ENCODE data around the gene LARP4B. TPM values are rescaled to one million over a fixed set of nuclear protein-coding genes. Genes with fewer than 3 reads are reported as not detected.

The LARP4B gene
- total RNA-seq, 1 donor from 2014 or later: 114 TPM

GRCh38 chr10:809671-810350 lies 121.7 kb downstream of the LARP4B start:
- H3K9me3 ChIP-seq: no peaks in the 10 kb centered on the region
- H3K4me1 ChIP-seq: peaks cover 2% of the 10 kb centered on the region
- H3K36me3 ChIP-seq: peaks cover 85% of the 10 kb centered on the region
- H3K27ac ChIP-seq: no peak overlapping the region
- no peak for ATAC-seq
- intact Hi-C loops (cut with DNase I): no loop called here
- no peak overlapping the region for H3K4me3 ChIP-seq
- no peaks in the 10 kb centered on the region for H3K27me3 ChIP-seq (ENCODE audit: low read depth)
- DNase-seq: no peak
- no peak for TF ChIP-seq CTCF (IDR thresholded peaks at IDR 0.05)

DNA sequence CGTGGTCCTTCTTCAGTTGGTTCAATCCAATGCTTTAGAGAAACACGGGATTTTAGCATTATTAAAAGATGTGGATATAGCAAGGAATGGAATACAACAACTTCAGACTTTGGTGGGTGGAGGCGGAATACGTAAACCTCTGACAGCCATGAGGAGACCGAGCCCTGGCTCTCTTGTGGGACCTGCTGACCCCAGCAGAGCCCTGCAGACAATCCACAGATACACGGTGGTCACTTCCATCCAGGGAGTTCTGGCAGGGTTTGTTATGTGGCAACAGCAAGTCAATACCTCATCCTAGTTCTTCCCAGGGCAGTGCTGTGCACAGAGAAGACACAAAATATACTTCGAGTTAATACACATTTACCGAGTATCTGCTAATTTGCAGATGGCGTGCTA lies 123.5 kb downstream of the LARP4B start:
- TF ChIP-seq CTCF (IDR thresholded peaks at IDR 0.05): no peak
- no peaks in the 10 kb centered on the region for H3K9me3 ChIP-seq
- H3K4me3 ChIP-seq: no peak overlapping the region
- H3K27me3 ChIP-seq (ENCODE audit: low read depth): no peaks in the 10 kb centered on the region
- ATAC-seq: no peak
- peaks cover 11% of the 10 kb centered on the region for H3K4me1 ChIP-seq
- intact Hi-C loops (cut with DNase I): no loop called here
- peaks cover 66% of the 10 kb centered on the region for H3K36me3 ChIP-seq
- DNase-seq: no peak
- H3K27ac ChIP-seq: no peak overlapping the region

DNA sequence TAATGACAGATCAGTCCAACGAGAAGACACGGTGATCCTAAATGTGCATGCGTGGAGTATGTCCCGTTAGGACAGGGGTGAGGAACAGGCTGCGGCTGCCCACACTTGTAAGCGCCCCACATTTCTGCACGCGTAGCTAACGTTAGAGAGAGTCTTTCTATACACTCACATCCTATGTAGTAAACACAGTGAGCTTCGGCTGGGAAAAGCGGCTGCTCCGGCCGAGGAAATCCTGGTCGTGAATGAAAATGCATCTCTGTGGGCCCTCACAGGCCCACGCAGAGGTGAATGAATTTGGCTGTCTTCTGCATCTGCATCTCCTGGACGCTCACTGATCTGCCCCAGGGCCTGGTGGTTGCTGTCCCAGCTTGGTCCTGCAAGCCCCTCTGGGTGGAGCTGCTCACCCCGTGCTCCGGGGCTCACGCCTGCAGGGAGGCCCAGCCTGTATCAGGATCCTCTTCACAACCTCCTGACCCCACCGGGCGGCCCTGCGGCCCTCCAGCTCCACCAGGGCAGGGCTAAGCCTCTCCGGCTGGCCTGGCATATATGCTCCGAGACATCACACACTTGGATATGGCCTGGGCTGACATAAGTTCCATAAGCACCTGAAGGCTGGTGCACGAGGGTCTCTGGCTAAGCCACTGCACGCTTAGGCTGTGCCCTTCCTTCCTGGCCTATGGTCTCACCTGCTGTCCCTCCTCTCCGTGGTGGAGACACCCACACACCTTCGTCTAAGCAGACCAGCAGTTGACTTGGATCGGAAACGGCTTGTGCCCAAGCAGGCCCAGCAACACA lies 124.1 kb downstream of the LARP4B start:
- peak in 1 of 2 donors; percentile 5 for ATAC-seq
- TF ChIP-seq CTCF (IDR thresholded peaks at IDR 0.05): no peak
- no peaks in the 10 kb centered on the region for H3K9me3 ChIP-seq
- no peak overlapping the region for H3K4me3 ChIP-seq
- H3K4me1 ChIP-seq: peaks cover 11% of the 10 kb centered on the region
- DNase-seq: no peak
- intact Hi-C loops (cut with DNase I): no loop called here
- H3K36me3 ChIP-seq: peaks cover 60% of the 10 kb centered on the region
- no peaks in the 10 kb centered on the region for H3K27me3 ChIP-seq (ENCODE audit: low read depth)
- no peak overlapping the region for H3K27ac ChIP-seq

DNA sequence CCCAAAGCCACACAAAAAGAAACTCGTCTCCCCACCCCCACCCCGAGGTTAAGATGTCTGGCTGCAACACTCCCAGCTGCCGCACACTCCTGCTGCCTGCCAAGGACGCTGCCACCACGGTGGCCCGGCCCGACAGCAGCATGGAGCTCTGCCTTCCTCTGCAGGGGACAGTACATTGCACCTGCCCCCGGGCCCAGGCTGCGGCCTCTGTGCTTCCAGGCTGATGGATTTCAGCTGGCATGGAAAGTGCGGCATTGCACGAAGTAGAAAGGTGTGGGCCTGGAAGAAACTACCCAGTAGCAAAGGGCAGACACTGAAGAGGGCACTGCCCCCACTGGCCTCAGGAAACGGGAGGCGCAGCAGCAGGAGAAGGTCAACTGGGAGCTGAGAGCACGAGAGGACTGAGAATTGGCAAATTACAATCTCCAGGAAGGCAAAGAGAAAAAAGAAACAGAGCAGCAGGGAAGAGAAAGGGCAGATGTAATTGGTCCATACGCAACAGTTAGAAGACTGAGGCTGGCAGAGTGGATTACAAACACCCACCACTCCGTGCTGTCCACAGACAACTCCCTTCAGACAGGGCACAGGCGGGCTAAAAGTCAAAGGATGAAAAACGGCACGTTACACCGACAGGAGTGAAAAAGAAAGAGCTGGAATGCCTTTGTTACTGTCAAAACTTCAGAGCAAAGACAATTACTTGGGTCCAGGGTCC lies 124.9 kb downstream of the LARP4B start:
- H3K27ac ChIP-seq: no peak overlapping the region
- intact Hi-C loops (cut with DNase I): no loop called here
- H3K36me3 ChIP-seq: peaks cover 53% of the 10 kb centered on the region
- H3K4me3 ChIP-seq: no peak overlapping the region
- TF ChIP-seq CTCF (IDR thresholded peaks at IDR 0.05): no peak
- ATAC-seq: no peak
- H3K4me1 ChIP-seq: peaks cover 11% of the 10 kb centered on the region
- H3K9me3 ChIP-seq: no peaks in the 10 kb centered on the region
- DNase-seq: no peak
- H3K27me3 ChIP-seq (ENCODE audit: low read depth): no peaks in the 10 kb centered on the region

- Histone ChIP-seq H3K4me3 (no peak overlapping the region), H3K9me3 (no peaks in the 10 kb centered on the region), H3K27ac (no peak overlapping the region), H3K27me3 (ENCODE audit: low read depth) (no peaks in the 10 kb centered on the region), H3K36me3 (peaks cover 44% of the 10 kb centered on the region), H3K4me1 (peaks cover 11% of the 10 kb centered on the region)
- no peak for DNase-seq
- no peak for TF ChIP-seq CTCF (IDR thresholded peaks at IDR 0.05)
- ATAC-seq: no peak
- intact Hi-C loops (cut with DNase I): no loop called here
These were observed 125.7 kb downstream of the LARP4B start for GRCh38 chr10:805620-806305.

Data from lower lobe of right lung (tissue), 2 donors.